Hepatocyte (in vitro differentiated cells): ENCODE measurements around the gene ERCC6L2.

Experiments used
- CTCF ChIP-seq: fragments of 200-600 bp; sonication (generic); IDR thresholded peaks from 2 replicates; pipeline ENCODE4 v1.5.1; 2016; ENCODE audit warnings: antibody characterized with exemption, mild to moderate bottlenecking; ENCODE audit not compliant: poor library complexity
- EZH2 ChIP-seq: fragments of 200-600 bp; sonication (generic); IDR thresholded peaks from 2 replicates; pipeline ENCODE4 v1.6.1; 2016; ENCODE audit warnings: antibody characterized with exemption, mild to moderate bottlenecking, borderline replicate concordance
- EZH2phosphoT487 ChIP-seq: fragments of 200-600 bp; sonication (generic); IDR thresholded peaks from one replicate; pipeline ENCODE4 v1.6.1; 2018; ENCODE audit warnings: antibody characterized with exemption, mild to moderate bottlenecking, low read depth, moderate library complexity; ENCODE audit not compliant: unreplicated experiment, severe bottlenecking

- TF ChIP-seq EZH2 (no peak), CTCF (no peak), EZH2phosphoT487 (no peak)
These were observed 113.8 kb downstream of the ERCC6L2 start for GRCh38 chr9:95989297-95989696.
